ENCODE results near the gene SLC5A5.
A peak's percentile ranks its signal among the peaks of the same experiment; 100 is the strongest.

The SLC5A5 gene

DNA sequence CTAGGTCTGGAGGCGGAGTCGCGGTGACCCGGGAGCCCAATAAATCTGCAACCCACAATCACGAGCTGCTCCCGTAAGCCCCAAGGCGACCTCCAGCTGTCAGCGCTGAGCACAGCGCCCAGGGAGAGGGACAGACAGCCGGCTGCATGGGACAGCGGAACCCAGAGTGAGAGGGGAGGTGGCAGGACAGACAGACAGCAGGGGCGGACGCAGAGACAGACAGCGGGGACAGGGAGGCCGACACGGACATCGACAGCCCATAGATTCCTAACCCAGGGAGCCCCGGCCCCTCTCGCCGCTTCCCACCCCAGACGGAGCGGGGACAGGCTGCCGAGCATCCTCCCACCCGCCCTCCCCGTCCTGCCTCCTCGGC is at the start of gene SLC5A5:
Gene SLC5A5, plus strand, starts transcription at position 68 of the 373 bp plus-strand sequence. CDS start 375 bp downstream, outside the sequence.
- DNase-seq = no peak

DNA sequence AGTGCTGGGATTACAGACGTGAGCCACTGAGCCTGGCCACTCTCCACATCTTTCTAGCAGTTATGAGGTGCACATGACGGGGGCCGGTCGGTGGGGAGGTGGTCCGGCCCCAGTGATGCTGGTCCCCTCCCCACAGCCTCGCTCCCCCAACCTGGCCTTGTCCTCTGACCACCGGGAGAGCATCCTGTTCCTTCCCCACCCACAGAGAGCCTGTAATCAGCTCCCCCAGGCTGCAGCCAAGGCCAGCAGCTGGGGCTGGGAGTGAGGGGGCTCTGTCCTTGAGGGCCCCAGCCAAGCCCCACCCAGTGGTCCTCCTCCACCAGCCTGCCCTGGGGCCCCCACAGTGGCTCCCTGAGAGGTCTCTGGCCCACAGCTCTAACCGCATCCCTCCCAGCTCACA is 47.4 kb upstream of the SLC5A5 start:
- no peak for DNase-seq

DNA sequence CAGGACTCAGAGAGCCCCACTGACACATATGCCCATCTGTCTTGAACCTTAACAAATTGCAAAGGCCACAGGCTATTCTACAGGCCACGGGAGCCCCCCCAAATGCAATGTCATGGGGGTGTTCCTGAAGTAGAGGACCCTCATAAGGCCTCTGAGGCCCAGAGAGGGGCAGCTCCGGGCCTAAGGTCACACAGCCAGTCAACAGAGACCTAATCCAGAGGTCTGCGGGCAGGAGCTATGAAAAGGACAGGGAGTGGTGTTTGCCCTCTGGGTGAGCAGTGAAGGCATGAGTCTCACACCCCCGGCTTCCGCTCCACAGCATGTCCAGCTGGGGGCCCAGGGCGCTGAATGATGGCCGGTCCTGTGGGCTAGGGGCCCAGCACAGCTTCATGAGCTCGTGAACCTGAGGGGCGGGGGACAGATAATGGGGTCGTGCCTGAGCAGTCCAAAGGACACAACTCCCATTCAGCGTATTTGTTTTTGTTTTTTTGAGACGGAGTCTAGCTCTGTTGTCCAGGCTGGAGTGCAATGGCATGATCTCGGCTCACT is 45.2 kb upstream of the SLC5A5 start:
- no peak for DNase-seq

DNA sequence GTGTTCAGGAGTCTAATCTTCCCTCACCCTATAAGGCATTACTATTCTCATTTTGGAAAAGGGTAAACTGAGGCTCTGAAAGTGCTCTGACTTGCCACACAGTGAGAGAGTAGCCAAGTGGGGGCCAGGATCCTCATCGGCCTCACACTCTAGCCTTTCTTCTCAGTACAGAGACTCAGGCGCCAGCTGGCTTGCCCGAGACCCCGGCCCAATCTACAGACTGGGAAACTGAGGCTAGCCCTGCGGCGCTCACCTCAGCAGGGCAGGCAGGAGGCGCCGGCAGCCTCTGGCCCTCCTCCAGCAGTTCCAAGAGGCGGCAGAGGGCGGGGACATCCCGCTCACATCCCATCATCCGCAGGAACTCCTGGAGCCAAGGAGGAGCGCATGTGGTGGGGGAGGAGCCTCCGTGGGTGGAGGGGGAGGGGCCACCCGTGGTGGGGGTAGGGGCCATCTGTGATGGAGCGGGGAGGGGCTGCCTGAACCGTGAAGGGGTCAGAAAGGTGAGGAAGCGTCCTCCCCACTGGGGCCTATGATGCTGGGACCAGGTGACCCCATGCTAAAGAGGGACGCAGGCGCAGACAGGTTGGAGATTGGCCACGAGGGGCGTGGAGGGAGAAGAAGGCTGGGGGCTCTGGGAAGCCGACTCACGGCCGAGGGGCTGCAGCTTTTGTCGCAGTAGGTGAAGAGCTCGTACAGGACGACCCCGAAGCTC is 41.7 kb upstream of the SLC5A5 start:
- DNase-seq = no peak

DNA sequence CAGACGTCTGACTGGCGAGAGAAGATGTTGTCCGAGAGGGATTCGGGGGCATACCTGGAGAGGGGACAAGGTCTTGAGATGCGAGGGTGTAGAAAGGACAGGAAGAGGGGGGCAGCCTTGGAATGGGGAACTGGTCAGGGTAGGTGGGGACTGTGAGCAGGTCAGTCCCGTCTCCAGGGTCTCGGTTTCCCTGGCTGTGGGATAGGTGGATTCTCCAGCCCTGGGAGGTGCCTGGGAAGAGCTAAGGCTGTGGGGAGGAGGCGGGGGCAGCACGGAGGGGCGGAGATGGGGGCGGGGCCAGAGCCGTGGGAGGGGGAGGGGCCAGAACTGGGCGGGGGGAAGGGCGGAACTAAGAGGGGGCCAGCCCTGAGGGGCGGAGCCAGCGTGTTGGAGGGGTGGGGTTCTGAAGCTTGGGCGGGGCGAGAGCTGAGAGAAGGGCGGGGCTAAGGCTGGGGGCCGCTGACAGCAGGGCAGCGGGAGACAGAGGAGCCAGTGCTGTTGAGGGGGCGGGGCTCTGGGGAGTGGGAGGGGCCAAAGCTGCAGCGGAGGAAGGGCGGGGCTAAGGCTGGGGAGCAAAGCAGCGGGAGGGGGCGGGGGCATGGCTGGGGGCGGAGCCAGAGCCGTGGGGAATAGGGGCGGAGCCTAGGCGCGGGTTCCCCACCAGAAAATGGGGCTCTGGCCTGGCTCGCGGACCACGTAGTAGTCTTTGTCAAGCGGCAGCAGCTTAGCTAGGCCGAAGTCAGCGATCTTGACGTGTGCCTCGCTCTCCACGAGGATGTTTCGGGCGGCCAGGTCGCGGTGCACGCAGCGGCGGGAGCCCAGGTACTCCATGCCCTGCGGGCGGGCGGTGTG is 41.0 kb upstream of the SLC5A5 start:
- DNase-seq = no peak

DNA sequence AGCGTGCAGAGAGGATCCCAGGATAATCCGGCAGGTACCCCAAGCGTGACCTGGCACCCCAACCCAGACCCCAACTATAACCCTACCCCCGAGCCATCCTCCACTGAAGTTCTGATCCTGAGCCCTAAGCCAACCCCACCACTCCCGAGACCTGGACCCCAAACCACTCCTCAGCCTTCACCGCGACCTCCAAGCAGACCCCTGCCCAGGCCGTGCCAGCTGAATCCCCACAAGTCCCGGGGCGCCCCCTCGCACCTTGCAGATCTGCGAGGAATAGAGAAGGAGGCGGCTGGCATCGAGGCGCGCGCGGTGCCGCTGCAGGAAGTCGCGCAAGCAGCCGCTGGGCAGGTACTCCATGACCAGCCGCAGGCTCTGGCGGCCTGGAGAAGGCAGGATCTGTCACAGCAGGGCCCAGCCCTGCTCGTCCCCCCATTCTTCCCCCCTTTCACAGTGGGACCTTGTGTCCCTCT is 40.3 kb upstream of the SLC5A5 start:
- DNase-seq = no peak

DNA sequence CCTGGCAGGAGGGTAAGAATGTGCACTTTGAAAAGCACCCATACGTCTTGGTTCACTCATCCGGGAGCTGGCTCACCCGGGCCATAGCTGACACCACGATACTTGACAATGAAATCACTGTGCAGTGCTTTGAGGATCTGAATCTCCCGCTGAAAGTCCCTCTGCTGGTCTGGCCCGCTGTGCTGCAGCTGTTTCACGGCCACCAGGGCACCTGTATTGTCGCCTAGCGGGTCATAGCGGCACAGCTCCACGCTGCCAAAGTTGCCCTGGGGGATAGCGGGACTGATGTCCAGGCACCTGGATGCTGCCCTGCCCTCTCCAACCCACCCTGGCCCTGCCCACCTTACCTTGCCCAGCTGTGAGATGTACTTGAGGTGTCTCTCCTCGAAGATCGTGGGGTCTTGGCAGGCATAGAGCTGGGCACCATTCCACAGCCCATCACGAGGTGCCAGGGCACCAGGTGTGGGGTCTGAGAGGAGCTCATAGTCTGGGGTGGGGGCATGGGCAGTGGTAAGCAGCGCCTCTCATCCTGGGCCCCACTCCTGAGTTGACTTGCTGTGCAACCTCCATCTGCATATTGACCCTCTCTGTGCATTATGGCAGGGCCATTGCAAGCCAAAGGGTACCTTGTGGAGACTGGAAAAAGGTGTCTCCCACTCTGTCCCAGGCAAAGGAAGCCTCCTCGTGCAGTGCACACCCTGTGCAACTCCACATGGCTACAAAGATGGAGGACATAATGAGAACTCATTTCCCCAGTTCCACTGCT is 39.1 kb upstream of the SLC5A5 start:
- DNase-seq = no peak

DNA sequence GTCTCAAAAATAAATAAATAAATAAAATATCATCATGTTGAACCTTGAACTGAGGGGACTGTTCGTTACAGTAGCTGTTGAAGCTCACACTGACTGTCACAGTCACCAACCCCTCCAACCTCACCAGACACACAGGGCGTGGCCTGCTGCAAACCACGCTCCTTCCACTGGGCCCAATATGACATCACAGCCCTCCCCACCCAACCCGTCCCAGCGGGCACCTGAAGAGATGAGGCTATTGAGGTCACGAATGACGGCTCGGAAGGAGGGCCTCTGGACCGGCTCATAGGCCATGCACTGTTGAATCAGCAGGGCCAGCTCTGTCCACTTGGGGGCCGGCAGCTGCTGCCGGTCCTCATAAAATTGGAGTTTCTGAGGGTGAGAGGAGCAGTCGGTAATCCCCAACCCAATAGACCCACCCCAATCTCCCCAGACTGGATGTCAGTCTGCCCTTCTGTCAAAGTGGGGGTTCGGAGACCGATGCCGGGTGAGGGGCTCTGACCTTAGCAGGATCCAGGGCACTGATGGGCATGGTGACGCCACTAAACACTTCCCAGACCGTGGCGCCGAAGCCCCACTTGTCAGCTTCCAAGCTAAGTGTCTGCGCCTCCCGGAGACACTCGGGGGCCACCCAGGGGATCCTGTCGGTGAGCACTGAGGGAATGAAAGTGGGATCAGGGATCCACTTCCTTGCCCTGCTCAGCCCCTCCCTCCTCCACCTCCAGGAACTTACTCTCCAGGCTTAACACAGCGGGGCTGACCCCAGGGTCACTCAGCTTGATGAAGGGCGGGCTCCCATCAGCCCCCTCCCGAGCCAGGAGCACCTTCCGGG is 37.2 kb upstream of the SLC5A5 start:
- no peak for DNase-seq

DNA sequence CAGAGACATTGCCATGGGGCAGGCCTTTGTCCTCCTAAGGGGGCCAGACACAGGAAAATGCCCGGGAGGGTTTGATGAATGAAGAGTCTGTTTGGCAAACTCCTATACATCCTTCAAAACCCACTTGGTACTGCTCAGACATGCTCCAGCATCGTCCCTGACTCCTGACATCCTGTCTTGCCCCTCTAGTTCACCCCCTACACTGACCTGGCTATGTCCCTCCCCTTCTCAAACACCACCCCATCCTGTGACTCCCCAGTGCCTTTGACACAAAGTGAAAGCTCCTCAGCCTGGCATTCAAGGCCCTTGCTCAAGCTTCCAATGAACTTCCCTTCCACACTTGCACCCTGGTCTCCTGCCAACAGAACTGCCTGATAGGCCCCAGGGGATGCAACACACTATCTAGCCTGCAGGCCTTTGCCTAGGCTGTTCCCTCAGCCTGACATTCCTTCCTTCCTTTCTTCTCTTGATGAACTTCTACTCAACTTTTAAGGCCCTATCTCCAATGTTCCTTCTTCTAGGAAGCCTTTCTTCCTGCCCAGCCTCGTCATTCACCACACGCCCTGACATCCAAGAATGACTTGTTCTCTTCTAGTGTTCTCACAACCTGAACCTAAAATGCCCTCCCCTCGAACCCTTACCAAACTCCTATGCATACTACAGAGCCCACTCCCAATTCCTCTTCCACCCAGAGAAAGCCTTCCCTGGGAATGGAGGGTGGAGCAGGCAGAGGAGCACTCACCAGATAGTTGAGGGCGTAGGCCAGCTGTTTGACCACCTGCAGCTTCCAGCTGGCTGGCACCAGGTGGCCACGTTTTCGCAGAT is 36.4 kb upstream of the SLC5A5 start:
- no peak for DNase-seq

DNA sequence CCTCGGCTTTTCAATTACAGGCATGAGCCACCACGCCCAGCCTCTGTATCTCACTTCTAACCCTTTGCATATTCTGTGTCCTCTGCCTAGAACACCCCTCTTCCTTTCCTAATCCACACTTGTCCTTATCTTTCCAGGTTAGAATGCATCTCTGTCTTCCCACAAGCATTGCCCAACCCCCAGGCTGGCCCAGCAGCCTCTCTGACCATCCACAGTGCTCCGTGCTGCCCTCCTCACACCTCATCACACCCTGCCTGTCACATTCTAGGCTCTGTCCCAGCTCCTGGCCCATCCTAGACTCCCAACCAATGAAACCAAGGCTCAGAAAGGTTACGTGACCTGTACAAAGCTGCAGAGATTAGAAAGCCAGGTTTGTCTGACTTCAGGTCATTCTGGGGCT is 35.2 kb upstream of the SLC5A5 start:
- no peak for DNase-seq

DNA sequence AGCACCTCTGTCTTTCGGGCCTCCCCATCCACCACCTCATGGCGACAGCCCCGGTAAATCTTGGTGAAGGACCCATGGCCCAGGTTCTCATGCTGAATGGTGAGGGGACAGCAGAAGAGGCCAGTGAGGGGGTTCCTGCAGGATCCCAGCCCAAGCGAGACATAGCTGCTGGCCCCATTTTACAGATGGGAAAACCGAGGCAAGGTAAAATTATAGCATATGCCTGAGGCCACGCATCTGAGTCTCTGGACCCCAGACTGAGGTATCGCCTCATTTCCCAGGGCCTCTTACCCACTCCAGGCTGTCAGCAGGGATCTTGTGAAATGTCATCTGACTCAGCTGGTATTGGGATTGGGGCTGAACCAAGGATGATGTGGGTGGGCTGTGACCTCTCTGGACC is 33.8 kb upstream of the SLC5A5 start:
- DNase-seq = peak; percentile 10

DNA sequence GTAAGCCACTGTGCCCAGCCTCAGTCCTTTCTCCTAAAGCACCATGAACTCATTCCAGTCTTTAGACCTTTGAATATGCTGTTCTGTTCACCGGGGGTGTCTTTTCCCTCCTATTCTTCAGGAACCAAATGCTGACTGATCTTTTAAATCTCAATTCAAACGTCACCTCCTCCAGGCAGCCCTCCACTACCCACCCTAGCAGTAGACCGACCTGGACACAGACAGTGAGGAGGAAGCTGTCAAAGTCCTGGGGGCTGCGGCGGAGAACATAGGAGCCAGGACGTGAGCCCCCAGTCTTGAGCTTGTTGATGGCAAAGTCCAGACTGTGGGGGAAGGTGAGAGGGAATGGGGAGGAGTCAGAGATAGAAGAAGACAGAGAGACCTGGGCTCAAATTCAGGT is 31.7 kb upstream of the SLC5A5 start:
- DNase-seq = no peak

DNA sequence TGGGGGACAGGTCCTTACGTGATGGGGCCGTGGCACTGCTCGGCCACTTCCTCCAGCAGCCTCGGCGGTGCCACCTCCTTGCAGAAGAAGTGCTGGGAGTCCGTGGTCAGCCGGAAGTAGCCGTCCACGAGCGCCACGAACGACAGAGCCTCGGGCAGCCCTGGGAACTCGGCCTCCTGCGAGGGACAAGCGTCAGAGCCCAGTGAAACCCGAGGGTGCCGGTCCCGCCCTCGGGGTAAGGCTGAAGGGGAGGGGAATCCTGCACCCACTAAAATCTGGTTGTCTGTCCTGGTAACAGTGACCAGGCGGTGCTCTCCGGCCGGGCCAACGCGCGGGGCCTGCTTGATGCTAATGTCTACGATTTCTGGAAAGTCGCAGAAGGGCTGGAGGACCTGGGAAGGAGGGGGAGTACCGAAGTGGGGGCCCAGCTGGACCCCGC is 30.4 kb upstream of the SLC5A5 start:
- no peak for DNase-seq

DNA sequence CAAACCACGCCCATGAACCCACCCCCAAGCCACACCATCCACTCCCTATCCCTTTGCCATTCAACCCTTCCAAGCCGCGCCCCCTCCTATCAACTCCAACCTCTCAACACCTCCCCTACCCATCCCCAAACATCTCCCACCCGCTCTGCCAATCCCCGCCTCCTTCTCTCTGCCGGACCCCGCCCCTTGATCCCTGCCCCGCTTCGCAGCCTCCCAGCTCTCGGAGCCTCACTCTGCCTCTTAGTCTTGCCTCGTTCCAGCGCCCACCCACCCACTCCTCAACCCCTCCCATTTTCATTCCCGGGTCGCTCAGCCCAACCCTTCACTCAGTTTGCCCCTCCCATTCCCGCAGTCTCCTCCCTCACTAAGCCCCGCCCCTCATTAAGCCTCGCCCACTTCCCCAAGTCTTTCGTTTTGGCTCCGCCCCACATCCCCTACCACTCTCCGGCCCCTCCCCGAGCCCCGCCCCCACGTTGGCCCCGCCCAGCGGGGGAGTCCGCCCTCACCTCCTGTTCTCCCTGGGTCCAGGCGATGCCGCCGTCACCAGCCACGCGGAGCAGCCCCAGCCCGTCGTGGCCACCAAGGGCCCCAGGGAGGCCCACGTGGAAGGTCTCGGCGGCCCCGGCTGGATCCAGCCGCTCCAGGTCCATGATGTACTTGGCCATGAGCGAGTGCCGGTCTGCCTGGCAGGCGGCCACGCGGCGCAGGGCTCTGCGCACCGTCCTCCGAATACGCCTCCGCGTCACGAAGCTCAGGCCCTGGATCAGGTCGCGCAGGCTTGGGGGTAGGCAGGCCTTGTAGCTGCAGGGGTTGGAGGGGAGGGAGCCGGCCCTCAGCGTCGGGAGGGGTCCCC is 29.7 kb upstream of the SLC5A5 start:
- no peak for DNase-seq

DNA sequence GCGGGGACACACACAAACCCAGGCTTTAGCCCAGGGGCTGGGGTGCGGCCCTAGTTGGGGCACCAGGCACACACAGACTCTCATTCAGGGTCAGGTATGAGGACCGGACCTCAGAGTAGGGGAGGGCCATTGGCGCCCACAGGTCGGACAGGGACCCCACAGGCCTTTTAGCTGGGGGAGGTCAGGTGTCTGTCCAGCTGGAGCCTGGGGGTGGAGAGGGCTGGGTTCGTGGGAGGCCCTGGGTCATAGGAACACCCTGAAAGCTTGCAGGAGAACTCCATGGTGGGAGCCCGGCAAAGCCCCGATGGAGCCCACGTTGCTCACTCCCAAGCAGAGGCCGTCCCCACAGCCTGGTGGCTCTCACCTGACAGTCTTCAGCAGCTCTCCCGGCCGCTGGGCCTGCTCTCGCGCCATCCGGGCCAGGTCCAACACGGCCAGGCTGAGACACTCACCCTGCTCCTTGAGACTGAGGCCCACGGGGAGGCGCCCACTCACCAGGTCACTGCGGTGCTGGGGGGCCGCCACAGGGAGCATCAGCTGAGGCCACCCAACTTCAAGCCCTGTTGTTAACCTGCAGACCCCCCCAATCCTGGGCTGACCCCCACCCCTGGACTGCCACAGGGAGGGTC is 29.0 kb upstream of the SLC5A5 start:
- DNase-seq = no peak

DNA sequence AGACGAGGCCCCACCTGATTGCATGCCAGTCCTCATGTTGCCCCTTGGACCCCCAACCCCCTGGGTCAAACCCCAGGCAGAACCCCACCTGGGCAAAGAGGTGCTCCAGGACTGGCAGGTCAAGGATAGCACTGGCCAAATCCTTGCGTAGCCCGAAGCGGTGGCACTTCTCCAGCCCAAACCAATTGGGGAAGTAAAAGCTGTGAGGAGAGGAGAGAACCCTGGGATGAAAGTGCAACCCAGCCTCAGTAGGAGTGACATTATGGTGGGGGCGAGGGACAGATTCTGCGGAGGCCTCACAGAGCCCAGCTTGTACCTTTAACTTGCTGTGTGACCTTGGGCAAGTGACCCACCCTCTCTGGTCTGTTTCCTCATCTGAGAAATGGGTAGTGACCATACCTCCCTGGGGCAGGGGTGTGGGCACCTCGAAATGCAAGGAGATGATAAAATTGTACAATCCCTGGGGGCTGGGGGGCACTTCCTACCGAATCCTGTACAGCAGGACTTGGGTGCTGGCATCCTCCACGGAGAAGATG is 28.4 kb upstream of the SLC5A5 start:
- DNase-seq = peak; percentile 46

DNA sequence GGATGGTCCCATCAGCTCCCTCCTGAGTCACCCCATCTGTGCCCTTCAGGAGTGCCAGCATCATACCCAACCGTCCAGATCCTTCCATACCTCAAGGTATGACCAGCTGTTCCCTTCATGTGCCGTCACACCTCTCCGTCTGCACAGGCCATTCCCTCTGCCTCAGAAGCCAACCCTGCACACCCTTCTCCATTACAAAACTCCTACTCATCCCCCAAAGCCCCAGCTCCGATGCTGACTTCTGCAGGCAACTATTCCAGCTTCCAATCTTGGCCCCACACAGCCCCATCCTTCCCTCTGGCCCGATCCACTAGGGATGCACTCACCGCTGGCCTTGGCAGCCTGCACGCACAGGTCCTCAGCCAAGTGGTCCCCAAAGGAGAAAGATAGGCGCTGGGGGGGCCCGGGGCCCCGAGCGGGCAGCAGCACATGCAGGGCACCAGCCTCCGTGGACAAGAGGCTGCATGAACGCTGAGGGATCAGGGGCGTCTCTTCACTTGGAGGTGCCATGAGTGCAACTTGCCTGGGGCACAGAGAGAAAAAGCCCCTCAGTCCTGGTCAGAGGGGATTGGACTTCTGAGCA is 27.7 kb upstream of the SLC5A5 start:
- no peak for DNase-seq

DNA sequence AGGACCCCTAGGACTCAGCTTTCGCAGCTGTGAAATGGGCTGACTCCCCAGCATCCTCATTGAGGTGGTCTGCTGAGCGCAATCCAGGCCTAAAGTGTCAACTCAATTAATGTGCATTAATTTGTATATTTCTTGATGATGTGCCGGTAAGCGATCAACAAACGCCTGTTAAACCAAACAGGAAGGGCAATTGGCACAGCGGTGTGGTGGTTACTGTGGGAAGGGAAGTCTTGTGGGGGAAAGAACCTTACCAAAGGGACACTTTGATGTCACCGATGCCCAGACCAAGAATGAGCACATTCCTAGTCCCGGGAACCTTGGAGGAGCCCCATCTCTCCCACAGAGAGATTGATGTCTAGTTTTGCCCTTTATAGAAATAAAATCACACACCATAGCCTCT is 25.6 kb upstream of the SLC5A5 start:
- DNase-seq = no peak
